HepG2 (cell line): ENCODE results near the gene ETFDH. TPM values are rescaled to one million over a fixed set of nuclear protein-coding genes. Genes with fewer than 3 reads are reported as not detected.

ENCODE experiments used
- HNF4A ChIP-seq: sonication (generic); formaldehyde crosslinking; IDR thresholded peaks from 2 replicates; pipeline ENCODE4 v1.4.0; 2020; ENCODE audit warnings: missing genetic modification reagents
- MAFK ChIP-seq, 2 experiments: IDR thresholded peaks in 1 of 2; conservative IDR thresholded peaks in 1 of 2; 2 replicates each; pipeline ENCODE4 v1.6.1; 2011; ENCODE audit warnings: improper control_type of control experiment in 2 of 2, low read length in 2 of 2
- PAWR ChIP-seq: sonication (generic); formaldehyde crosslinking; IDR thresholded peaks from 2 replicates; pipeline ENCODE4 v1.4.0; 2020; ENCODE audit warnings: missing genetic modification reagents, mild to moderate bottlenecking, borderline replicate concordance
- POGZ ChIP-seq: sonication (generic); formaldehyde crosslinking; IDR thresholded peaks from 2 replicates; pipeline ENCODE4 v1.4.0; 2020; ENCODE audit warnings: mild to moderate bottlenecking, missing genetic modification reagents
- RFX3 ChIP-seq: IDR thresholded peaks from 2 replicates; pipeline ENCODE4 v1.6.1; 2016; ENCODE audit warnings: missing biosample characterization, missing genetic modification reagents
- THRA ChIP-seq: sonication (generic); formaldehyde crosslinking; IDR thresholded peaks from 2 replicates; pipeline ENCODE4 v1.4.0; 2020; ENCODE audit warnings: missing genetic modification reagents, borderline replicate concordance
- ZNF256 ChIP-seq: sonication (generic); formaldehyde crosslinking; conservative IDR thresholded peaks from 2 replicates; pipeline ENCODE4 v1.4.0; 2020; ENCODE audit warnings: missing genetic modification reagents
- ZNF878 ChIP-seq: sonication (generic); formaldehyde crosslinking; IDR thresholded peaks from 2 replicates; pipeline ENCODE4 v1.8.1; 2023; ENCODE audit warnings: mild to moderate bottlenecking, missing genetic modification reagents, moderate library complexity
- polyA plus RNA-seq, 8 experiments: library from polyadenylated mRNA; depleted of rRNA in 3 of 8; stranded (reverse) in 7 of 8; unstranded in 1 of 8; fragments of >200 nt; fragmentation: Illumina TruSeq in 4 of 8; extraction: Trizol in 4 of 8; gene quantifications; 2 replicates each; pipeline versions ENCODE4 v1.2.1 to v1.2.3, GENCODE V29; 2011 to 2016; ENCODE audit warnings: low read depth in 4 of 8, missing spikeins in 1 of 8, mixed read lengths in 1 of 8; ENCODE audit not compliant: insufficient read depth in 1 of 8
- total RNA-seq, 5 experiments: library from RNA; depleted of rRNA; stranded (reverse); fragments of >200 nt; fragmentation: Illumina TruSeq; extraction: Trizol; gene quantifications; 2 replicates each; pipeline ENCODE4 v1.2.3, GENCODE V29; 2016; ENCODE audit warnings: low read depth in 1 of 5
- TF ChIP-seq, protein P1 (sequence below): sonication (generic); formaldehyde crosslinking; IDR thresholded peaks from 2 replicates; pipeline ENCODE4 v1.8.0; 2023; ENCODE audit warnings: mild to moderate bottlenecking, missing genetic modification reagents
- TF ChIP-seq, protein P2 (sequence below): sonication (generic); formaldehyde crosslinking; IDR thresholded peaks from 2 replicates; pipeline ENCODE4 v1.5.0; 2020; ENCODE audit warnings: mild to moderate bottlenecking, missing genetic modification reagents, borderline replicate concordance

Gene ETFDH
- total and polyA plus RNA-seq, 2 of the 13 experiments (the other 11 are each of a cell fraction or from before 2014, with no cell fraction given) = 14.7 to 17.8 TPM

DNA sequence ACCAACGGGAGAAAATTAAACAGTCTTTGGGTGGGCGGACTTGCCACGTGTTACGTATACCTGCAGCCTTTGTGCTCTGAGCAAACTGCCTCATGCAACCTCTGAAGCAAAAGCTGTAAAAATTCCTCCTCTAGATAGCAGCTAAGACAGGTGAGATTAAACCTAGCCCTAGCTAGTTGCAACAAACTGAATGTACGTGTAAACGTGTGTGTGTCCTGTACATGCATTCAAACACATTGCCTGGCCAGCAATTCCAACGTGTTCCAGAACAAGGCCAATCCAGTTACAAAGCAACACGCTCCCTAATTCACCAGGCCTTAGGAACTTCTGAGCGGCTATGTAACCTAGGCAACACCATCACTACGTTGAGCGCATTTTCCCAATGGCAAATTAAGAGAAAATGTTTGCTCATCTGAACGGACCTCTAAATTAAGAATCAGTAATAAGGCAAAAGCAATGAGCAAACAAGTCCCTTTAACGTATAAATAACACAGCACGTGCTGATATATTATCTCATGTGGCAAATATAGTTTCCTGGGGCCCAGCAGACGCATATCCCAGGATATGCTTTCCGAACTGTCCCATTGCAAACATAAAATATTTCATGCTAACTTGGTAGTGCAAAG is 50.3 kb downstream of the ETFDH start (continued):
- TF ChIP-seq THRA = no peak
- no peak for TF ChIP-seq POGZ (CRISPR knock-in tag)
- no peak for TF ChIP-seq PAWR (CRISPR knock-in tag)
- TF ChIP-seq, protein P1, sequence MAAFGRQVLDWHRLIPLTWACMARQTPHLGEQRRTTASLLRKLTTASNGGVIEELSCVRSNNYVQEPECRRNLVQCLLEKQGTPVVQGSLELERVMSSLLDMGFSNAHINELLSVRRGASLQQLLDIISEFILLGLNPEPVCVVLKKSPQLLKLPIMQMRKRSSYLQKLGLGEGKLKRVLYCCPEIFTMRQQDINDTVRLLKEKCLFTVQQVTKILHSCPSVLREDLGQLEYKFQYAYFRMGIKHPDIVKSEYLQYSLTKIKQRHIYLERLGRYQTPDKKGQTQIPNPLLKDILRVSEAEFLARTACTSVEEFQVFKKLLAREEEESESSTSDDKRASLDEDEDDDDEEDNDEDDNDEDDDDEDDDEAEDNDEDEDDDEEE (CRISPR knock-in tag) = 0 out of 2 replicates have a peak, but pooled peaks have one; percentile 34
- TF ChIP-seq ZNF256 = no peak
- TF ChIP-seq, protein P2, sequence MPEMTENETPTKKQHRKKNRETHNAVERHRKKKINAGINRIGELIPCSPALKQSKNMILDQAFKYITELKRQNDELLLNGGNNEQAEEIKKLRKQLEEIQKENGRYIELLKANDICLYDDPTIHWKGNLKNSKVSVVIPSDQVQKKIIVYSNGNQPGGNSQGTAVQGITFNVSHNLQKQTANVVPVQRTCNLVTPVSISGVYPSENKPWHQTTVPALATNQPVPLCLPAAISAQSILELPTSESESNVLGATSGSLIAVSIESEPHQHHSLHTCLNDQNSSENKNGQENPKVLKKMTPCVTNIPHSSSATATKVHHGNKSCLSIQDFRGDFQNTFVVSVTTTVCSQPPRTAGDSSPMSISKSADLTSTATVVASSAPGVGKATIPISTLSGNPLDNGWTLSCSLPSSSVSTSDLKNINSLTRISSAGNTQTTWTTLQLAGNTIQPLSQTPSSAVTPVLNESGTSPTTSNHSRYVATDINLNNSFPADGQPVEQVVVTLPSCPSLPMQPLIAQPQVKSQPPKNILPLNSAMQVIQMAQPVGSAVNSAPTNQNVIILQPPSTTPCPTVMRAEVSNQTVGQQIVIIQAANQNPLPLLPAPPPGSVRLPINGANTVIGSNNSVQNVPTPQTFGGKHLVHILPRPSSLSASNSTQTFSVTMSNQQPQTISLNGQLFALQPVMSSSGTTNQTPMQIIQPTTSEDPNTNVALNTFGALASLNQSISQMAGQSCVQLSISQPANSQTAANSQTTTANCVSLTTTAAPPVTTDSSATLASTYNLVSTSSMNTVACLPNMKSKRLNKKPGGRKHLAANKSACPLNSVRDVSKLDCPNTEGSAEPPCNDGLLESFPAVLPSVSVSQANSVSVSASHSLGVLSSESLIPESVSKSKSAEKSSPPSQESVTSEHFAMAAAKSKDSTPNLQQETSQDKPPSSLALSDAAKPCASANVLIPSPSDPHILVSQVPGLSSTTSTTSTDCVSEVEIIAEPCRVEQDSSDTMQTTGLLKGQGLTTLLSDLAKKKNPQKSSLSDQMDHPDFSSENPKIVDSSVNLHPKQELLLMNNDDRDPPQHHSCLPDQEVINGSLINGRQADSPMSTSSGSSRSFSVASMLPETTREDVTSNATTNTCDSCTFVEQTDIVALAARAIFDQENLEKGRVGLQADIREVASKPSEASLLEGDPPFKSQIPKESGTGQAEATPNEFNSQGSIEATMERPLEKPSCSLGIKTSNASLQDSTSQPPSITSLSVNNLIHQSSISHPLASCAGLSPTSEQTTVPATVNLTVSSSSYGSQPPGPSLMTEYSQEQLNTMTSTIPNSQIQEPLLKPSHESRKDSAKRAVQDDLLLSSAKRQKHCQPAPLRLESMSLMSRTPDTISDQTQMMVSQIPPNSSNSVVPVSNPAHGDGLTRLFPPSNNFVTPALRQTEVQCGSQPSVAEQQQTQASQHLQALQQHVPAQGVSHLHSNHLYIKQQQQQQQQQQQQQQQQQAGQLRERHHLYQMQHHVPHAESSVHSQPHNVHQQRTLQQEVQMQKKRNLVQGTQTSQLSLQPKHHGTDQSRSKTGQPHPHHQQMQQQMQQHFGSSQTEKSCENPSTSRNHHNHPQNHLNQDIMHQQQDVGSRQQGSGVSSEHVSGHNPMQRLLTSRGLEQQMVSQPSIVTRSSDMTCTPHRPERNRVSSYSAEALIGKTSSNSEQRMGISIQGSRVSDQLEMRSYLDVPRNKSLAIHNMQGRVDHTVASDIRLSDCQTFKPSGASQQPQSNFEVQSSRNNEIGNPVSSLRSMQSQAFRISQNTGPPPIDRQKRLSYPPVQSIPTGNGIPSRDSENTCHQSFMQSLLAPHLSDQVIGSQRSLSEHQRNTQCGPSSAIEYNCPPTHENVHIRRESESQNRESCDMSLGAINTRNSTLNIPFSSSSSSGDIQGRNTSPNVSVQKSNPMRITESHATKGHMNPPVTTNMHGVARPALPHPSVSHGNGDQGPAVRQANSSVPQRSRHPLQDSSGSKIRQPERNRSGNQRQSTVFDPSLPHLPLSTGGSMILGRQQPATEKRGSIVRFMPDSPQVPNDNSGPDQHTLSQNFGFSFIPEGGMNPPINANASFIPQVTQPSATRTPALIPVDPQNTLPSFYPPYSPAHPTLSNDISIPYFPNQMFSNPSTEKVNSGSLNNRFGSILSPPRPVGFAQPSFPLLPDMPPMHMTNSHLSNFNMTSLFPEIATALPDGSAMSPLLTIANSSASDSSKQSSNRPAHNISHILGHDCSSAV (CRISPR knock-in tag) = no peak
- peak; percentile 23; the same call in 1 of the 2 replicates for TF ChIP-seq HNF4A (CRISPR knock-in tag)
- TF ChIP-seq RFX3 = peak; percentile 79
- TF ChIP-seq ZNF878 (CRISPR knock-in tag) = 0 out of 2 replicates have a peak, but pooled peaks have one; percentile 10
- TF ChIP-seq MAFK (conservative IDR thresholded peaks at IDR 0.05 in 1 of 2, IDR thresholded peaks at IDR 0.05 in 1 of 2; ENCODE audit: low read length in 2 of 2) = no peak
